GM19324 (cell line): Measurements from ENCODE around the gene GDF7.

ENCODE experiments used
- ATAC-seq: cut with Tn5 transposase; IDR thresholded peaks from one replicate; pipeline ENCODE4 v1.9.1; 2021; ENCODE audit warnings: mild to moderate bottlenecking, moderate library complexity; ENCODE audit not compliant: unreplicated experiment, low FRiP score

The GDF7 gene

GRCh38 chr2:20728114-20728758 lies 61.3 kb downstream of the GDF7 start:
- ATAC-seq = no peak
